GM12878 (cell line): ENCODE measurements around the gene NPTX1. TPM values are rescaled to one million over a fixed set of nuclear protein-coding genes. Genes with fewer than 3 reads are reported as not detected.

Source experiments
- ATAC-seq: fragments of 200-7000 bp; cut with Tn5 transposase; 3 replicates; pipeline ENCODE4 v1.9.1; 2020; ENCODE audit warnings: mild to moderate bottlenecking, moderate library complexity
- BruUV-seq: library from RNA; stranded (reverse); fragments of 400-500 nt; replicated peaks from 2 replicates; lab custom pipeline; 2021; lab: Mats Ljungman, UMichigan
- CTCF ChIA-PET: fragments of 300-600 bp; sonication (Branson Sonifier 250); formaldehyde crosslinking; extraction: SDS; loops from one replicate; lab custom pipeline; 2021; ENCODE audit warnings: inconsistent platforms; lab: Yijun Ruan, JAX
- POLR2A ChIA-PET: fragments of 350-600 bp; formaldehyde crosslinking; extraction: SDS; loops from one replicate; lab custom pipeline; 2021; ENCODE audit warnings: inconsistent platforms; lab: Charles Lee
- RAD21 ChIA-PET: fragments of 300-600 bp; sonication (Branson Sonifier 250); formaldehyde crosslinking; loops from one replicate; lab custom pipeline; 2023; ENCODE audit warnings: antibody characterized with exemption; ENCODE audit not compliant: unreplicated experiment; lab: Charles Lee
- SMC1A ChIA-PET: fragments of 300-600 bp; sonication (Branson Sonifier 250); formaldehyde crosslinking; loops from one replicate; lab custom pipeline; 2023; ENCODE audit not compliant: unreplicated experiment, uncharacterized antibody; lab: Charles Lee
- DNase-seq: peaks from one replicate; pipeline ENCODE4 v3.0.0-alpha.2; 2011; ENCODE audit warnings: low read depth, low spot score
- FAIRE-seq: peaks from 3 replicates; lab custom pipeline; 2011; peaks lifted over from hg19 to GRCh38; lab: Jason Lieb, UNC
- H2AFZ ChIP-seq: 2 replicates; pipeline ENCODE4 v1.6.0; 2011; ENCODE audit warnings: low read depth, low read length, control low read depth; ENCODE audit not compliant: control insufficient read depth
- H3K27ac ChIP-seq: 2 replicates; pipeline ENCODE4 v1.5.1; 2011; ENCODE audit warnings: control low read depth; ENCODE audit not compliant: control insufficient read depth, insufficient read depth
- H3K27me3 ChIP-seq, 2 experiments: replicated peaks in 1 of 2; 2 replicates each; pipeline versions ENCODE4 v1.6.0 to v1.6.1; 2011; ENCODE audit warnings: low read length in 1 of 2; ENCODE audit not compliant: control insufficient read depth in 2 of 2, insufficient read depth in 2 of 2
- H3K36me3 ChIP-seq, 2 experiments: 2 replicates each; pipeline ENCODE4 v1.5.1; 2011; ENCODE audit warnings: low read length in 1 of 2; ENCODE audit not compliant: control insufficient read depth in 2 of 2, insufficient read depth in 2 of 2
- H3K4me1 ChIP-seq: 2 replicates; pipeline ENCODE4 v1.6.1; 2011; ENCODE audit warnings: mild to moderate bottlenecking, low read length, moderate library complexity, mixed read lengths; ENCODE audit not compliant: control insufficient read depth, insufficient read depth
- H3K4me2 ChIP-seq: 2 replicates; pipeline ENCODE4 v1.6.0; 2011; ENCODE audit warnings: control low read depth; ENCODE audit not compliant: control insufficient read depth, insufficient read depth
- H3K4me3 ChIP-seq: fragments of 200-600 bp; sonication (generic); 2 replicates; pipeline ENCODE4 v1.5.1; 2016
- H3K79me2 ChIP-seq: 2 replicates; pipeline ENCODE4 v1.6.0; 2011; ENCODE audit warnings: low read length; ENCODE audit not compliant: control insufficient read depth, insufficient read depth
- H3K9ac ChIP-seq: 2 replicates; pipeline ENCODE4 v1.8.0; 2011; ENCODE audit warnings: low read length, control low read depth, mixed read lengths; ENCODE audit not compliant: control insufficient read depth, insufficient read depth
- H3K9me3 ChIP-seq: replicated peaks from 3 replicates; pipeline ENCODE4 v1.5.1; 2011; ENCODE audit warnings: mild to moderate bottlenecking, low read length; ENCODE audit not compliant: control insufficient read depth, insufficient read depth
- H4K20me1 ChIP-seq: 2 replicates; pipeline ENCODE4 v1.6.0; 2011; ENCODE audit not compliant: control insufficient read depth, insufficient read depth
- BACH1 ChIP-seq: fragments of 450-650 bp; IDR thresholded peaks from 2 replicates; pipeline ENCODE4 v1.6.1; 2017; ENCODE audit warnings: mild to moderate bottlenecking, borderline replicate concordance
- BMI1 ChIP-seq: fragments of 450-650 bp; IDR thresholded peaks from 2 replicates; pipeline ENCODE4 v1.6.1; 2016; ENCODE audit warnings: mild to moderate bottlenecking, moderate library complexity, borderline replicate concordance
- FOXK2 ChIP-seq: fragments of 450-650 bp; IDR thresholded peaks from 2 replicates; pipeline ENCODE4 v1.6.1; 2017; ENCODE audit warnings: mild to moderate bottlenecking, moderate library complexity
- MTA2 ChIP-seq: fragments of 450-650 bp; IDR thresholded peaks from 2 replicates; pipeline ENCODE4 v1.6.1; 2016; ENCODE audit warnings: low read depth, mild to moderate bottlenecking, moderate library complexity
- NFYB ChIP-seq: IDR thresholded peaks from 2 replicates; pipeline ENCODE4 v1.6.1; 2011; ENCODE audit warnings: low read depth, mild to moderate bottlenecking, low read length, improper control_type of control experiment, moderate library complexity; ENCODE audit not compliant: insufficient read depth
- NR2C1 ChIP-seq: fragments of 450-650 bp; IDR thresholded peaks from 2 replicates; pipeline ENCODE4 v1.6.1; 2017; ENCODE audit warnings: antibody characterized with exemption, mild to moderate bottlenecking, moderate library complexity
- SREBF2 ChIP-seq: IDR thresholded peaks from 2 replicates; pipeline ENCODE4 v1.6.1; 2012; ENCODE audit warnings: mild to moderate bottlenecking, low read length
- YBX1 ChIP-seq: fragments of 450-650 bp; IDR thresholded peaks from 2 replicates; pipeline ENCODE4 v1.6.1; 2016; ENCODE audit warnings: antibody characterized with exemption
- ZNF217 ChIP-seq: fragments of 450-650 bp; IDR thresholded peaks from 2 replicates; pipeline ENCODE4 v1.6.1; 2017; ENCODE audit warnings: antibody characterized with exemption, mild to moderate bottlenecking
- ZSCAN29 ChIP-seq: fragments of 450-650 bp; IDR thresholded peaks from 2 replicates; pipeline ENCODE4 v1.6.1; 2017; ENCODE audit warnings: mild to moderate bottlenecking, moderate library complexity
- WGBS: methylation state at CpG from one replicate; pipeline ENCODE4 v1.1.6; 2016; ENCODE audit warnings: low lambda C conversion rate; ENCODE audit not compliant: insufficient replicate concordance, insufficient coverage; ENCODE audit errors: missing lambda C conversion rate; 5-methylcytosine and 5-hydroxymethylcytosine counted together
- in situ Hi-C: fragments of 300-500 bp; cut with MboI; formaldehyde crosslinking; loops from 9 replicates; pipeline ENCODE4 v1.14.3; 2018; ENCODE audit warnings: mixed read lengths
- intact Hi-C: fragments of 100-400 bp; cut with micrococcal nuclease; formaldehyde crosslinking; loops from one replicate; pipeline ENCODE4 v1.14.2; 2022; ENCODE audit not compliant: unreplicated experiment
- polyA plus RNA-seq, 11 experiments: library from polyadenylated mRNA; depleted of rRNA in 4 of 11; unstranded in 6 of 11; stranded (reverse) in 5 of 11; fragments of >200 nt; fragmentation: Nextera tagmentation in 4 of 11; fragmentation: Illumina TruSeq in 1 of 11; extraction: Ambion mirVana in 4 of 11; extraction: Trizol in 1 of 11; gene quantifications; 1 replicate in 1 of 11; 2 replicates in 10 of 11; pipeline versions ENCODE4 v1.2.1 to v1.2.3, GENCODE V29; 2011 to 2016; ENCODE audit warnings: inconsistent platforms in 2 of 11, missing spikeins in 2 of 11, low read depth in 1 of 11
- total RNA-seq, 4 experiments: library from RNA; depleted of rRNA in 3 of 4; stranded (reverse); fragments of >200 nt in 3 of 4; fragmentation: Illumina TruSeq in 1 of 4; extraction: Trizol in 1 of 4; gene quantifications; 2 replicates each; pipeline versions ENCODE4 v1.2.1 to v1.2.3, GENCODE V29; 2013 to 2021
- TF ChIP-seq, protein P1 (sequence below): IDR thresholded peaks from 2 replicates; pipeline ENCODE4 v1.6.1; 2011; ENCODE audit warnings: low read depth, low read length, improper control_type of control experiment, borderline replicate concordance
- TF ChIP-seq, protein P2 (sequence below): fragments of 450-650 bp; IDR thresholded peaks from 2 replicates; pipeline ENCODE4 v1.6.1; 2017; ENCODE audit warnings: mild to moderate bottlenecking, moderate library complexity
- TF ChIP-seq, protein P3 (sequence below): IDR thresholded peaks from 2 replicates; pipeline ENCODE4 v1.6.1; 2012; ENCODE audit warnings: mild to moderate bottlenecking, low read depth, low read length

NPTX1 gene
- total and polyA plus RNA-seq, 10 of the 15 experiments (the other 5 are each of a cell fraction or from before 2014, with no cell fraction given): not detected

DNA sequence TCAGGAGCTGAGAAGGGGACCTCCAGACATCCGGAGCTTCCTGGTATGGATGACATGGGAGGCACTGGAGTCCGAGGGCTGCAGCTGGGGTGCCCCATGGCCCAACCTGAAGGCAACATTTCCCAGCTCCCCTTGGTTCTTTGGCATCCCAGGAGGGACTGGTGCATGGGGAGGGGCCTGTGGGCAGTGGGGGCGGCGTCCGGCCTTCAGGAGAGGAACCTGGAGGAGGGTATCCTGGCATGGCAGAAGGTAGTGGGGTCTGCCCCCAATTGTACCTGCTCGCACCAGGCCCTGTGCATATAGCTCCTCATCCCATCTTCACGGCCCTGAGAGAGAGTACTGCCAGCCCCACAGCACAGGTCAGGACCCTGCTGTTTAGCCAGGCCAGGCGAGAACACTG, 11.9 kb downstream of the NPTX1 start (continued):
- TF ChIP-seq, protein P1, sequence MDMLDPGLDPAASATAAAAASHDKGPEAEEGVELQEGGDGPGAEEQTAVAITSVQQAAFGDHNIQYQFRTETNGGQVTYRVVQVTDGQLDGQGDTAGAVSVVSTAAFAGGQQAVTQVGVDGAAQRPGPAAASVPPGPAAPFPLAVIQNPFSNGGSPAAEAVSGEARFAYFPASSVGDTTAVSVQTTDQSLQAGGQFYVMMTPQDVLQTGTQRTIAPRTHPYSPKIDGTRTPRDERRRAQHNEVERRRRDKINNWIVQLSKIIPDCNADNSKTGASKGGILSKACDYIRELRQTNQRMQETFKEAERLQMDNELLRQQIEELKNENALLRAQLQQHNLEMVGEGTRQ: no peak
- no peak for TF ChIP-seq ZSCAN29
- TF ChIP-seq MTA2: no peak
- no peak for TF ChIP-seq NR2C1
- TF ChIP-seq NFYB: no peak
- no peak for TF ChIP-seq ZNF217

DNA sequence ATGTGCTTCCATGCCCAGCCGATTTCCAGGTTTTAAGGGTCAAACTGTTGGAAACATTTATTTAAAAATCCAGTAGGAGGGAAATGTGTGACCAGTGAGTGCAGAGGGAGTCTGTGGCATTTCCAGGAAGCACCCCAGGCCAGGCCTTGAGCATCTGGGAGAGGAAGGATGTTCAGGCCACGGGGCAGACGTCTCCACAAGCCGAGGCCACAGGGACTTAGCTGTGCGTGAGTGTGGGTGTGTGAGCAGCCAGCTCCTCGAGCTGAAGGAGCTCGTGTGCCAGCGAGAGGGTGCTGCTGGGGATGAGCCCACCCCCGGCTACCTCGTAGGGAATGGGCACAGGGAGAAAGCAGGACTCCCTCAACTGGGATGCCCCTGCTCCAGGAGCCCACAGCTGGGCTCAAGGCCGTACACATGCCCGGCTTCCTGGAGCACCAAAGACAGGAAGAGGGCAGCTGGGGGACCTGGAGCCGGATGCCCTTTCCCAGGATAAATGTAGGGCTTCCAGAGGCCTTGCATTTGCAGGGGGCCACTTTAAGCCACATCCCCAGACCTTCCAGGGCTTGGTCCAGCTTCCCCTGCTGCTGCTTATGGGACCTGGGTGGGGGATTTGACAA, 12.5 kb downstream of the NPTX1 start:
- POLR2A ChIA-PET: no interaction called here
- intact Hi-C loops (no loop called here), in situ Hi-C loops (no loop called here)
- no peak for DNase-seq
- Histone ChIP-seq H3K9me3 (no peaks in the 10 kb centered on the region), H3K27ac (no peak overlapping the region), H3K4me3 (no peak overlapping the region), H2AFZ (no peak overlapping the region), H3K36me3 (no peaks in the 10 kb centered on the region), H3K4me1 (no peaks in the 10 kb centered on the region), H3K27me3 (peaks cover 8% of the 10 kb centered on the region in 2 experiments), H3K79me2 (no peaks in the 10 kb centered on the region), H3K9ac (no peak overlapping the region), H3K4me2 (no peak overlapping the region), H4K20me1 (no peaks in the 10 kb centered on the region)
- WGBS: 22% methylated on average over 11 of the region's 13 CpGs
- SMC1A ChIA-PET: interaction anchor here (0.9 kb wide), 1 partner anchor 8 kb away, joined by 3 read pairs; no protein-coding TSS in a partner anchor
- BruUV-seq: no TSS peak
- RAD21 ChIA-PET: no interaction called here
- CTCF ChIA-PET: no interaction called here
- no peak for FAIRE-seq
- no peak for ATAC-seq
- no peak for TF ChIP-seq BACH1
- TF ChIP-seq SREBF2: no peak
- no peak for TF ChIP-seq FOXK2
- TF ChIP-seq, protein P2, sequence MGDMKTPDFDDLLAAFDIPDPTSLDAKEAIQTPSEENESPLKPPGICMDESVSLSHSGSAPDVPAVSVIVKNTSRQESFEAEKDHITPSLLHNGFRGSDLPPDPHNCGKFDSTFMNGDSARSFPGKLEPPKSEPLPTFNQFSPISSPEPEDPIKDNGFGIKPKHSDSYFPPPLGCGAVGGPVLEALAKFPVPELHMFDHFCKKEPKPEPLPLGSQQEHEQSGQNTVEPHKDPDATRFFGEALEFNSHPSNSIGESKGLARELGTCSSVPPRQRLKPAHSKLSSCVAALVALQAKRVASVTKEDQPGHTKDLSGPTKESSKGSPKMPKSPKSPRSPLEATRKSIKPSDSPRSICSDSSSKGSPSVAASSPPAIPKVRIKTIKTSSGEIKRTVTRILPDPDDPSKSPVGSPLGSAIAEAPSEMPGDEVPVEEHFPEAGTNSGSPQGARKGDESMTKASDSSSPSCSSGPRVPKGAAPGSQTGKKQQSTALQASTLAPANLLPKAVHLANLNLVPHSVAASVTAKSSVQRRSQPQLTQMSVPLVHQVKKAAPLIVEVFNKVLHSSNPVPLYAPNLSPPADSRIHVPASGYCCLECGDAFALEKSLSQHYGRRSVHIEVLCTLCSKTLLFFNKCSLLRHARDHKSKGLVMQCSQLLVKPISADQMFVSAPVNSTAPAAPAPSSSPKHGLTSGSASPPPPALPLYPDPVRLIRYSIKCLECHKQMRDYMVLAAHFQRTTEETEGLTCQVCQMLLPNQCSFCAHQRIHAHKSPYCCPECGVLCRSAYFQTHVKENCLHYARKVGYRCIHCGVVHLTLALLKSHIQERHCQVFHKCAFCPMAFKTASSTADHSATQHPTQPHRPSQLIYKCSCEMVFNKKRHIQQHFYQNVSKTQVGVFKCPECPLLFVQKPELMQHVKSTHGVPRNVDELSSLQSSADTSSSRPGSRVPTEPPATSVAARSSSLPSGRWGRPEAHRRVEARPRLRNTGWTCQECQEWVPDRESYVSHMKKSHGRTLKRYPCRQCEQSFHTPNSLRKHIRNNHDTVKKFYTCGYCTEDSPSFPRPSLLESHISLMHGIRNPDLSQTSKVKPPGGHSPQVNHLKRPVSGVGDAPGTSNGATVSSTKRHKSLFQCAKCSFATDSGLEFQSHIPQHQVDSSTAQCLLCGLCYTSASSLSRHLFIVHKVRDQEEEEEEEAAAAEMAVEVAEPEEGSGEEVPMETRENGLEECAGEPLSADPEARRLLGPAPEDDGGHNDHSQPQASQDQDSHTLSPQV: no peak
- TF ChIP-seq, protein P3, sequence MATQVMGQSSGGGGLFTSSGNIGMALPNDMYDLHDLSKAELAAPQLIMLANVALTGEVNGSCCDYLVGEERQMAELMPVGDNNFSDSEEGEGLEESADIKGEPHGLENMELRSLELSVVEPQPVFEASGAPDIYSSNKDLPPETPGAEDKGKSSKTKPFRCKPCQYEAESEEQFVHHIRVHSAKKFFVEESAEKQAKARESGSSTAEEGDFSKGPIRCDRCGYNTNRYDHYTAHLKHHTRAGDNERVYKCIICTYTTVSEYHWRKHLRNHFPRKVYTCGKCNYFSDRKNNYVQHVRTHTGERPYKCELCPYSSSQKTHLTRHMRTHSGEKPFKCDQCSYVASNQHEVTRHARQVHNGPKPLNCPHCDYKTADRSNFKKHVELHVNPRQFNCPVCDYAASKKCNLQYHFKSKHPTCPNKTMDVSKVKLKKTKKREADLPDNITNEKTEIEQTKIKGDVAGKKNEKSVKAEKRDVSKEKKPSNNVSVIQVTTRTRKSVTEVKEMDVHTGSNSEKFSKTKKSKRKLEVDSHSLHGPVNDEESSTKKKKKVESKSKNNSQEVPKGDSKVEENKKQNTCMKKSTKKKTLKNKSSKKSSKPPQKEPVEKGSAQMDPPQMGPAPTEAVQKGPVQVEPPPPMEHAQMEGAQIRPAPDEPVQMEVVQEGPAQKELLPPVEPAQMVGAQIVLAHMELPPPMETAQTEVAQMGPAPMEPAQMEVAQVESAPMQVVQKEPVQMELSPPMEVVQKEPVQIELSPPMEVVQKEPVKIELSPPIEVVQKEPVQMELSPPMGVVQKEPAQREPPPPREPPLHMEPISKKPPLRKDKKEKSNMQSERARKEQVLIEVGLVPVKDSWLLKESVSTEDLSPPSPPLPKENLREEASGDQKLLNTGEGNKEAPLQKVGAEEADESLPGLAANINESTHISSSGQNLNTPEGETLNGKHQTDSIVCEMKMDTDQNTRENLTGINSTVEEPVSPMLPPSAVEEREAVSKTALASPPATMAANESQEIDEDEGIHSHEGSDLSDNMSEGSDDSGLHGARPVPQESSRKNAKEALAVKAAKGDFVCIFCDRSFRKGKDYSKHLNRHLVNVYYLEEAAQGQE: no peak
- TF ChIP-seq, protein P1: no peak
- no peak for TF ChIP-seq BMI1
- TF ChIP-seq YBX1: no peak
